Kasumi-1 (cell line): Measurements from ENCODE around the gene SLCO3A1.
"Not testable (repeated sequence)": the region's sequence is repeated elsewhere in the genome, so short reads cannot be mapped to it uniquely, and the experiment has no call there.

ENCODE experiments used
- DNase-seq, 2 experiments: peaks; one replicate each; lab custom pipeline; 2025; lab: John Stamatoyannopoulos, UW

Gene SLCO3A1

DNA sequence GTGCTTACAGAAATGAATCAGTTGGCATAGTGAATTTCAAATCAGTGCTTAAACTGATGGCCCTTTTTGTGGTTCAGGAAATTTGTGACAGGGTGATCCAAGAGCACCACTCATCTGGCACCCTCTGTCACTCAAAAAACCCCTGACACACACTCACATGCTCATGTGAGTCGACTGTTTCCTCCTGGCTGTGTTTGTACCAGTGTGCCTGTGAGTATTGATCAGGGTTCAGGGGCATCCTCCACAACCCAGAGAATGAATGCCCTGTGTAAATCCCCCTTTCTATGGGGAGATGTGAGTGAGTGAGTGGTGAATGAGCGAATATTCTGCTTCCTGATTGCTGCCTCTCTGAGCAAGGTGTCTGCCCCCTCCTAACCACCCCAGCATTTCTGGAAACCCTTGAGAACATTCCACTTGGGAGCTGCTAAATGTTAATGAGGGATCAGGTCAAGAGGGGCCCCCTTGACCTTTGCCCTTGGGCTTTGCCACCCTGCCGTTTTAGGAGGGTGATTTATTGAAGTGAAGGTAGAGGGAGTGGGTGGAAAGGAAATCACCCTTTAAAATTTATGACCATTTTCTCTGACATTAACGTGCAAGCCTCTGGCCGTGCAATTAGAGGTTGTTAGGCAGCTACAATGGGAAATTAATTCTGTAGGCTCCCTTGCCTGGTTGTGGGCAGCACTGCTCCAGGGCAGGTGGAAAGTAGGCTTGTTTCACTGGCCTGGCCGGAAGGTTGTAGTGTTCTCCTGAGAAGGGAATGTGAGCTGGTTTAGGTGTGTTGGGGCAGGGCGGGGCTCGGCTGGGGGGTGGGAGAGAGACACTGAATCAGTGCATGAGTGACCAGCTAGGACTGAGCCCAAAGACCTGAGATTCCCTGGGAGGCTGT, 87.2 kb downstream of the SLCO3A1 start:
- no peak for DNase-seq

DNA sequence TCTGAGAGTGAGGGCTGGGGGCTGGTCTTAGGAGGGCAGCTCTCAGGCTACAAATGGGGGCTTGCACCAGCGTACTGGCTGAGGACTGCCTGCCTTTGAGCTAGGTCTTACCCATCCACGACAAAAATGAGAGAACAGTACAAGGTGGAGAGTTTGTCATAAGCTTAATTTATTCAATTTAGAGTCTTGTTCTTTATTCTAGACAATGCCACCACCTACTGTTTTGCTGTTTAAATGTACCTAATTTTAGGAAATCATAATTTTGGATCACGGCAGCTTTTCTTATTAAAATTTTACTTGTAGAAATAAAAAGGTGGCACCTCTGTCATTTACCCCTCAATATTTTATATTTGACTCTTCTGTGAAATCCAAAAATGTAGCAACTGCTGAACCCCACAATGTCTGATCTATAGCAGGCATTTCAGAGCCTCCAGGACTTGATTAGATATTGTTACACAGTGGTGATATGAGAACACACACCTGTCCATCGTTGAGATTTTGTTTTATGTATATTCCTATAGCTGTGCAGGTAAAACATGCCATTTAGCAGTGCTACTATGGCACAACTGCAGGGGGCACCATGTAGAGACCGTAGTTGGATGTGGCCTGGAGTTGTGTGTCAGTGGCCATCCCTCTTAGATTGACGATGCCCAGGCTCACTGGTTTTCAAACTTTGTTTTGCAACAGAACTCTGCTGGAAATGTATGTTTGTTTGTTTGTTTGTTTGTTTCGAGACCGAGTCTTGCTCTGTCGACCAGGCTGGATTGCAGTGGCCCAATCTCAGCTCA, 88.6 kb downstream of the SLCO3A1 start:
- DNase-seq = no peak

DNA sequence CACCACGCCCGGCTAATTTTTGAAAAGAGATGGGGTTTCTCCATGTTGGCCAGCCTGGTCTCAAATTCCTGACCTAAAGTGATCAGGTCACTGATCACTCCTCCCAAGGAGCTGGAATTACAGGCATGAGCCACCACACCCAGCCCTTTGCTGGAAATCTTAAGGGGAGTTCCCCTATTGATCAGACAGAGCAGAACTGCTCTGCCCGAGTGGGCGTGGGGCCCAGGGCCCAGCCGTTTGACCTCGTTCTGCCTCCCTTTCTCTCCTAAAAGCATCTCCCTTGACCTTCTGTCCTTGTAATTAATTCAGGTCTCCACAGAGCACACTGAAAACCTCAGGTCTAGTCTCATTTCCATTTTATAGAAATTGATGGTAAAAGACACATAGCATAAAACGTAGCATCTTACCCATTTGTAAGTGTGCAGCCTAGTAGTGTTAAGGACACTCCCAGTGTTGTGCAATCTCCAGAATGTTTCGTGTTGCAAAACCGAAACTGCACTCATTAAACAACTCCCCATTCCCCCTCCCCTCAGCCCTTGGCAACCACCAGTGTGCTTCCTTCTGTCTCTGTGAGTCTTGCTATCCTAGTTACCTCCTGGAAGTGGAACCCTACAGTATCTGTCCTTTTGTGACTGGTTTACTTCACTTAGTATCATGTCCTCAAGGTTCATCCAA, 89.3 kb downstream of the SLCO3A1 start:
- DNase-seq = peak; percentile 44 to 68

DNA sequence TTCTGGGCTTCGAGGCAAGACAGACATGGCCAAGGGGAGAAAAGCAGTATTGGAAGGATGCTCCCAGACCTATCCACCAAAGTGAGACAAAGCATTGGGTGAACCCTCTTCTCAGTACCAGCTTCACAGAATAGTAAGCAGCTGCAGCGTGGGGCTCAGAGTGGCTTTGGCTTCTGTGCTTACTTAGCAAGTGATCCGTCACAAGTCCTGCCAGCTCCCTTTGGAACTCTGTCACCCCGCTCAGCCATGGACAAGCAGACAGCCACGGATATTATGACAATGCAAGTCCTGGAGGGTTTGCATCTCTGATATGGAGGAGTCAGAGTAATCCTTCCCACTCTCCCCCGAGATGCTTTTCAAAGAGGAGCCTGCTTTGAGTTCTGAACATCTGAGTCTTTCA, 90.8 kb downstream of the SLCO3A1 start:
- no peak for DNase-seq

DNA sequence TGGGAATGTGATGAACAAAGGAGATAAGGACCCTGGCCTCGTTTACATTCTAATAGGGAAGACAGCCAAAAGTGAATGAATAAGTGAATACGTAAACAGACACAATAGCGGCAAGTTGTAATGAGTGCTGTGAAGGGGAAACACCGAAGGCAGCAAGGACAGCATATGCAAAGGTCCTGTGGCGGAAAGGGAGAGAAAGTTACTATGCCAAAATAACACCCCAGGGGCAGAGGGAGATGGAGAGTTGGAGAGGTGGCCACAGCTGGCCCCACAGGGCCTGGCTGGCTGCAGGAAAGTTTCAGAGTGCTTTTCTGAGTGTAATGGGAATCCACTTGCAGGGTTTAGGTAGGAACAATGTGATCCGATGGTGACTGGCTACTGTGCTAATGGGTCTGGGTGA, 91.9 kb downstream of the SLCO3A1 start:
- DNase-seq = no peak

DNA sequence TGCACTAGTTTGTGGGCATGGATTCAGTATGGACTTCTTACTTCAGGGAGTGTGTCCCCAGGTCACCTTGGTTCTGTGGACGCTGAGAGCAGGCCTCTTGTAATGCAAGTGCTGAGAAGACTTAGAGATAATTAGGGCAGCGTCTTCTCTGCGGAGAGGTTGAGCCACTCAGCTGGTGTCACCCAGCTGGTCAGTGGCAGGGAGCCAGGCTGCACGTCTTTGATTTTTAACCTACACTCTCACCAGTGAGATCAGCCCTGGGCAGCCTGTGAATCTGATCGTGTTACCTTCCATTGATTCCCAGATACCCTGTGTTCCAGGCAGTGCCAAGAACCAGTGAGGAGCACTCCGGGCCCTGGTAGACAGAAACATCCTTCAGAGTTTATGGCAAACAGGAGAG, 92.6 kb downstream of the SLCO3A1 start:
- DNase-seq = no peak

DNA sequence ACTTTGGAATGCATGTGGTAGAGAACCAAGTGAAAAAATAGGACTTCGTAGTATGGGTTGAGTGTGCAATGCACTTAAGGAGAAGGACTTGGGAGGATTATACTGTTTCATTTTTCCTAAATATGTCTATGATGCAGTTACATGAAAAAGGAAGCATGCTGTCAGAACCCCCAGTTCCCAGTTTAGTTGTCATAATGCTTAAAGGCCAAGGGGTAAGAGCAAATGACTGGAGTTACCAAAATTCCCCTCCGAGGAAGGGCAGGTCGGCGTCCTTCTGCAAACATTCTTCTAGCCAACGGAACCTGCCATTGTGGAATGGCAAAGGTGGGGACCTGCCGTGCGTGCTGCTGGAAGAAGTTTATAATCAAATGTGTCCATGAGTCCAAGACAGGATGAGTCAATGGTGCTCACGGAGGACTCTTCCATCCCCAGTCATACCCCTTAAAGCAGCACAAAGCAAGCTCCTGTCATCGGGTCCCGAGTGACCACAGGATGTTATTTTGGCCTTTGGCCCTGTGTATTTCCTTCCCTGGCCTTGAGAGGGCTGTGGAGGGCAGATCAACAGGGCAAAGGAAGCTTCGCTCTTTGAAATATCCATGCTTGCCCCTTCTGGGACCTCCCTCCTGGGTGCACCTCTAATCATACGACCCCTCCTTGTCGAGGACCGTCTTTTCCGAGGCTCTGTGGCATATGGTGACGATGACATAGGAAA, 93.2 kb downstream of the SLCO3A1 start:
- no peak for DNase-seq

DNA sequence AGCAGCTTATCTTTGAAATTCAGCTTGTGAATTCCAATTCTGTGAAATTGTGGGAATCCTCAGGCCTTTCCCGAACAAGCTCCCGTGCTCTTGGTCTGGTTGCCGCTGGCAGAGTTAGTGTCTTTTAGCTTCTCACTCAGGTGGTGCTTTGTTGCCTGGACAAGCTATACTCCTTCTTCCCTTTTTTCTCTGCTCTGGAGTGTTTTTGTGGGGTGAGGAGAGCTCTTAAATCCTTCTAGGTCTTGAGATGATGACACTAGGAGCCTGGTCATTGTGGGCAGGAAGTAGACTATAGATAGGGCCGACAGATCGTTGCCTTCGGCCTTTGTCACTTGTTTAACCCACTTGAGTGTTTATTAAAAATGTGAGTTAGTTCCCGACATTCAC, 93.8 kb downstream of the SLCO3A1 start:
- no peak for DNase-seq

DNA sequence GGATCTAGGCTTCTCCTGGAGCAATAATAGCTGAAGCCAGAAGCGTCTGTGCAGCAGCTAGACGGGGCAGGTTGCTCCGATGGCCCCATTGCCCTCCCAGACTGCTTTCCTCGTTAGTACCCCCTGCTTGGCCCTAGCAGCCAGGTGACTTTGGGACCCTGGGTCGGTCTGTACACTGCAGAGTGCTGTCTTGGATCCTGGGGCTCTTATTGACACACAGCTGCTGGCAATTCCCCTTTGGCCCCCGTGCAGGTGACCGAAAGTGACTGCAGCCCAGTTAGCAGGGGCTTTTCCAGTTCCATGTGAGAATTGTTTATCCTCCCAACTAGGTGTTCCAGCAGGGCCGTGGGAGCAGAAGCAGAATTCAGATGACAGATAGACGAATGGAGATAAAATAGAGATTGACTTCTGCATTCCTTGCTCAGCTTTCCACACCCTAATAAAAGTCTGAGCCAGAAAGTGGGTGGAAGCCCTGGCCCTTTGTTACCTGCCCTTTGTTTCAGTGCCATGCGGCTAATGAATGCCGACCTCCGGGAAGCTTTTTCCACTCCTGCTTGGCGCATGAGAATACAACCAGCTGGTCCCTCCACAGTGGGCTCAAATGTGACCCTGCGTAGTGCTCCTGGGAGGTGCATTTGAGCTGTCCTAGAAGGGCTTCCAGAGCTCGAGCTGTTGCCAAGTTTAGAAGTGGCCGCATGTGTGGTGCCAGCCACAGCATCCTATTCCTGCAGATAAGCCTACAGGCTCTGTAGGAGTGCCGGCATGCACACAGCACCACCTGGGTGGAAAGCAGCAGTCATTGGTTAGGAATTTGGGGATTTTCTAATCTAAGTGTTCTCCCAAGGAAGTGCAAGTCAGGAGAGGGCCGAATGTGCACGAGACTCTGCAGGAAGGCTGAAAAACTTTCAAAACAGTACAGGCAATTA, 94.4 kb downstream of the SLCO3A1 start:
- no peak for DNase-seq

DNA sequence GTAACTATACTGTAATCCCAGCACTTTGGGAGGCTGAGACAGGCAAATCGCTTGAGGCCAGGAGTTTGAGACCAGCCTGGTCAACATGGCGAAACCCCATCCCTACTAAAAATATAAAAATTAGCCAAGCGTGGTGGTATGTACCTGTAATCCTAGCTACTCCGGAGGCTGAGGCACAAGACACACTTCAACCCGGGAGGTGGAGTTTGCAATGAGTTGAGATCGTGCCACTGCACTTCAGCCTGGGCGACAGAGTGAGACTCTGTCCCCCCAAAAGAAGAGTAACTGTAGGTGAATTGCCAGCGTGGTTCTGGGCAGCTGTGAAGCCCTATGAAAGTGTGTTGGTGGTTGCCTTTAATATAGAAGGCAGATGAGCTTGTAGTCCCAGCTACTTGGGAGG, 95.9 kb downstream of the SLCO3A1 start:
- no peak for DNase-seq

DNA sequence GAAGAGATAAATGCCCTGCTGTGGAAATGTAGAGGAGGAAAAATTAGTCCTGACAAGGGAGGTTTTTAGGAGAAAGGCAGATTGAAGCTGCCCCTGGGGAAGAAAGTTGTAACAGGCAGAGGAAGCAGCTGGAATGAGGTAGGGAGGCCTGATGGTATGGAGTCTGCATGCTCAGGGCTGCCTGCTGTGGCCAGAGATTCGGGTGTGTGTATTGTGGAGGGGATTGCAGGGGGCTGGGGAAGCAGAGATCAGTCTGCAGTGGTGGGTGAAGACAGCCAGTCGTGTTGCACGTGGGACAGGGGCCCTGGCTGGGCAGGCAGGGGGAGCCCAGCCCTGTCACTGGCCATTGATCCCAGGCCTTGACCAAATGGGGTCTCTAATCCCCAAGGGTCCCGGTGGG, 96.5 kb downstream of the SLCO3A1 start:
- DNase-seq = no peak

DNA sequence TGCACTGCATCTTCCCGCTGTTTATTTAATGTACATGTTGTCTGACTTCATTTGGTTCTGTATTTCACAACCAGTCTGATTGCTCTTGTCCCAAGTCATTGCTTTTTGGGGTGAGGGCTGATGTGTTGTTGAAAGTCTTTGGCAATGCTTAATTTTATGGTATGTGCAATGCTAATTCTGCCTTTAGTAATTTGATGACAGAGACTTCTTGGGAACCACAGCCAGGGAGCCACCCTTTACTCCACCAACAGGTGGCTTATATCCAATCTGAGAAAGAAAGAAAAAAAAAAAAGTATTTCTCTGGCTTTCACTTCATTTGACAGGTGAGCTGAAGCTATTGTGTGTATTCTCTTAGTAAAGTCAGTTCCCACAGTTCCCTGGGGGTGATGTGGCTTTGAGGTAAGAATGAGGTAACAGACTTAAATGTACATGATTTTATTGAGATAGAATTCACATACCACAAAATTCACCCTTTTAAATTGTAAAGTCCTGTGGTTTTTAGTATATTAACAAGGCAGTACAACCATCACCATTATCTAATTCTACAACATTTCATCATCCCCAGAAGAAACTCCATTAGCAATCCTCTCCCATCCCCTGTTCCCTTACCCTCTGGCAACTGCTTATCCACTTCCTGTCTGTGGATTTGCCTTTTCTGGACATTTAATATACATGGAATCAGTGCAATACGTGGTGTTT, 97.3 kb downstream of the SLCO3A1 start:
- DNase-seq = no peak

DNA sequence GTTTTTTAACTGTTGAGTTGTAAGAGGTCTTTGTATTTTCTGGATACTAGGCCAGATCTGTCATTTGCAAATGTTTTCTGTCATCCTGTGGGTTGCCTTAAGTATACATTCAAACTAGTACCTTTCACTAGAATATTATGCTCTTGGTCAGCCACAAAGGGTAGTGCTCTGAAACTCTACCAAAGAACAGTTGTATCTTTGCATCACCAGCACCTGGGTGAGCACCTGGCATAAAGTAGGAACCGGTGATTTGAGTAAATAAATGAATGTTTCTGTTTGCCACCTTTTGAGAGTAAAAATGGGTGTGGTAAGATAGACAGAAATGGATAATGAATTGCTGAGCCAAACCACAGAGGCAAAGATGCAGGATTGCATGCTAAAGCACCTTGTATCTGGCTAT, 98.7 kb downstream of the SLCO3A1 start:
- no peak for DNase-seq

DNA sequence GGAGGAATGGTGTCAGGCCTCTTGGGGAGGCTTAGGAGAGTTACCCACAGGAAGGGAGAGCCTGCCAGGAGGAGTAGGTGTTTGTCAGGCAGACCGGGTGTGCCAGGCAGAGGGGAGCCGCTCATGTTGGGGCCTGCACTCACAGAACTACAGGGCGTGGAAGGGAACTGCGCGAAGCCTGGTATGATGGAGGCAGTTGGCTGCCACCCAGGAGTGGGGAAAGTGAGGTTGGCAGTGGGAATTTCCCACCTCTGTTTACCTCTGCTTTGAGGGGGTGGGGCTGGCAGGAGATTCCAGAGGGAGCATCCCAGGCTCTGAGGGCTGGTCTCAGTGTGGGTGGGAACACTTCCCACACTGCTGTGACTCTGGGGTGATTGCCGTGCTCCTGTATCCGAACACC, 99.9 kb downstream of the SLCO3A1 start:
- DNase-seq = no peak

DNA sequence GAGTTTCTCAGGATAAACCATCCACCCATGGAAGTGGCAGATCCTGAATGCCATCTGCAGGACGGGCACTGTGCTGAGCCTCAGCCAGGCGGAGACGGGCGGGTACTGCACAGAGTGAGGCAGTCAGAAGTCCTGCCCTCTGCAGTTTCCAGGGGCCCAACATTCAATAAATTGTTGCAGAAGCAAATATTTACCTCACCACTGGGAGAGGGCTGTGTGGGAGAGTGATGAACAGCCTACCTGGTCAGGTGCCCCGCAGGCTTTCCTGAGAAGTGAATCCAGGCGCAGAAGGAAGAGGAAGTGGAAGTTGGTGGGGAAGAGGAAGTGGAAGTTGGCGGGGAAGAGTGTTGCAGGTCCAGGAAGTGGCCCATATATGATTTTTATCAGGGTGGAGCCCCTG, 100.8 kb downstream of the SLCO3A1 start:
- DNase-seq = no peak

DNA sequence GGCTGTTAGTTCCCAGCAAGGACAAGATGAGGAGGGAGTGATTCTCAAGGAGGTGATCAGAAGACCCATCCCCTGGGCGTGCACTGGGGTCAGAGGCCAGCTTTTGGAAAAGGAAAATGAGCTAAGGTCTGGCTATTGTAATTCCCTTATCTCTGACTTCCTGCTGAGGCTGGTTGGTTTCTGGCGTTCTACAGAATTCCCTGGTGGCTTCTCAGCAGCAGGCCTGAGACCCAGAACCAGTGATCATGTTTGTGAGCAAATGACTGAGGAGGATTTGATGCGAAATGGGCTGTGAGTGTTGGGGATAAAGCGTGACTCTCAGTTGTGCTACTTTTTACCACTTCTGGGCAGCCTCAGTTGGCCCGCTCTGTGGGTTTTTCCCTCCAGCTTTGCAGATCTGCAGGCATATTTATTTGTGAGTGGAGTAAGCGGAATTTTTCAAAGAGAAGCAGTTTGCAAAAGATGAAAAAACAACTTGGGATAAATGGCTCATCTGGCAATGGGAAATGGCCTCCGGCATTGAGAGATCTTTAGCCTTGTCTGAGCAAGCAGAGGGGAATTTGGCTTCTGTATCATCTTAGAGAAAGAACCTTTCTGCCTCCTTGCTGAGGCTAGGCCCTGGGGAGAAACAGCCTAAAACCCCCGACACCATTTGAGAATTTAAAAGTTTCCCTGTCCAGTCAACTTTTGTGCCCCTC, 102.7 kb downstream of the SLCO3A1 start:
- no peak for DNase-seq

DNA sequence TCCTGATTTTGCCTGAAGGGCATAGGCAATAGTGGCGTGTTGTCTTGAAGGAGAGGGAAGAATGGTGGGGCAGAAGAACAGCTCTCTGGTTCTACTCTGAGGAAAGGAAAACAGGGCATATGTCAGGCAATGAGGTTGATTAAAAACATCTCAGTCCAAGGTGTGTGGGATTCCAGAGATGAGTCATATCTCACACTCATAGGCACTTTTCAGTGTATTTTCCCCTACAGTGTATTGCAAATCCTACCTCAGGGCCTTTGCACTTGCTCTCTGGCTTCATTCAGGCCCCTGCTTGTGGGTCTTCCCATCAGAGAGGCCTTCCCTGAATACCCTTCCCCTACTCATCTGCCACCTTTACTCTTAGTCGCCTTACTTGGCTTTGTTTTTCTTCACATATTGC, 107.8 kb downstream of the SLCO3A1 start:
- DNase-seq = no peak

DNA sequence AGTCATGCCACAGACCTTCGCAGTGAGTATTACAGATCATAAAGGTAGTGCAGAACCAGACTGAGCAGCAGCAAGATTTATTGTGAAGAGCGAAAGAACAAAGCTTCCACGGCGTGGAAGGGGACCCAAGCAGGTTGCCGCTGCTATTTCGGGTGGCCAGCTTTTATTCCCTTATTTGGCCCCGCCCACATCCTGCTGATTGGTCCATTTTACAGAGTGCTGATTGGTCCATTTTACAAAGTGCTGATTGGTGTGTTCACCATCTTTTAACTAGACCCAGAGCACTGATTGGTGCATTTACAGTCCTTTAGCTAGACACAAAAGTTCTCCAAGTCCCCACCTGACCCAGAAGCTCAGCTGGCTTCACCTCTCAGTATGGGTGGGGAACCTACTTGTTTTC, 110.2 kb downstream of the SLCO3A1 start:
- not testable (repeated sequence) for DNase-seq

DNA sequence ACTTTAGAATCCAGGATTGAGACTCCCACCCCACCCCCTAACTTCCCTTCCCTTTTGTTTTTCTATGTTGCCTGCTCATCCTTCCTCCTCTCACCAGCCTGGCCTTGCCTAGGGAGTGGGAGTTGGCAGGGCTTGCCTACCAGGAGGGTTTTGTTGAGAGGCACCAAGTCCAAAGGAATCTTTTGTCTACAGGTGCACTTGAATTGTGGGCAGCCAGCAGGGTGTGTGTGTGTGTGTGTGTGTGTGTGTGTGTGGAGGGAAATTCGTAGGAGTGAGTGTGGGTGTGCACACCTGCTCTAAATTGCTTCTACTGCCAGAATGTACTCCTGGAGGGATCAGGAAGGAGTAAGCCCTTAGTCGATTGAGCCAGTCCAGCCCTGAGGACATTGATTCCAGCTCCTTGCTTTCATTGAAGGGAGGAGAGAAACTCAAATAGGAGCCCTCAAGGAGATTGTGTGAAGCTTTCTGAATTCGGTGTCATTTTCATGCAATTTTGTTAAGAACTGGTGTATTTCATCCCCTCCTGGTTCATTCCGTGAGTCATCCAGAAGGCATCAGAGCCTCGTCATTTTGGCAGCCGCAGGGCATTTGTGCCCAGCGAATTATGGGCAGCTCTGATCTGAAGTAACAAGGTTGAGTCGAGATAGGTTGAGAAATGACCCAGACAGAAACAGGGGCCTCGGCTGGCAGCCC, 112.1 kb downstream of the SLCO3A1 start:
- no peak for DNase-seq
